Sigmoid colon (tissue), 7 donors: ENCODE data around the gene KCNK3. TPM values are rescaled to one million over a fixed set of nuclear protein-coding genes. Genes with fewer than 3 reads are reported as not detected.
A peak's percentile ranks its signal among the peaks of the same experiment; 100 is the strongest.

Experiments used
- DNase-seq: peaks from one replicate; pipeline ENCODE4 v3.0.0-alpha.2; 2019
- H3K27ac ChIP-seq, 4 donors: fragments of 200-600 bp; sonication (generic); one replicate each; pipeline ENCODE4 v1.5.1; 2016 to 2019; ENCODE audit warnings: mild to moderate bottlenecking in 1 of 4
- H3K27me3 ChIP-seq, 3 donors: fragments of 200-600 bp; sonication (generic); one replicate each; pipeline ENCODE4 v1.5.1; 2019; ENCODE audit warnings: mild to moderate bottlenecking in 1 of 3
- H3K36me3 ChIP-seq, 4 donors: fragments of 200-600 bp; sonication (generic); one replicate each; pipeline ENCODE4 v1.5.1; 2016 to 2019
- H3K4me1 ChIP-seq, 4 donors: fragments of 200-600 bp; sonication (generic); one replicate each; pipeline ENCODE4 v1.5.1; 2017 to 2019
- H3K4me3 ChIP-seq, 4 donors: fragments of 200-600 bp; sonication (generic); one replicate each; pipeline ENCODE4 v1.5.1; 2017 to 2019; ENCODE audit warnings: mild to moderate bottlenecking in 2 of 4, moderate library complexity in 1 of 4
- H3K9me3 ChIP-seq, 4 donors: fragments of 200-600 bp in 3 of 4; sonication (generic) in 3 of 4; one replicate each; pipeline versions ENCODE4 v1.5.1 to v1.6.1; 2013 to 2019
- EP300 ChIP-seq, 4 donors: sonication (generic); formaldehyde crosslinking; IDR thresholded peaks; one replicate each; pipeline ENCODE4 v1.6.1; 2017; ENCODE audit warnings: antibody characterized with exemption in 4 of 4
- POLR2A ChIP-seq, 2 donors: fragments of 450-650 bp; IDR thresholded peaks; one replicate each; pipeline ENCODE4 v1.6.1; 2016; ENCODE audit warnings: antibody characterized with exemption in 2 of 2, mild to moderate bottlenecking in 2 of 2, moderate library complexity in 2 of 2
- POLR2AphosphoS5 ChIP-seq, 4 donors: sonication (generic); formaldehyde crosslinking; IDR thresholded peaks; one replicate each; pipeline ENCODE4 v1.6.1; 2017; ENCODE audit warnings: antibody characterized with exemption in 4 of 4
- WGBS, 2 donors: extraction: QIAGEN DNeasy Blood & Tissue Kit; methylation state at CpG; one replicate each; pipeline ENCODE4 v1.1.7; 2013; 5-methylcytosine and 5-hydroxymethylcytosine counted together
- intact Hi-C: fragments of 100-400 bp; cut with DNase I; formaldehyde crosslinking; loops from one replicate; pipeline ENCODE4 v1.15.1; 2023
- polyA plus RNA-seq, 3 donors: library from polyadenylated mRNA; stranded (reverse); fragments of 200-250 nt; gene quantifications; one replicate each; pipeline ENCODE4 v1.2.3, GENCODE V29; 2013
- total RNA-seq, 4 donors: library from RNA; depleted of rRNA; stranded (reverse); fragments of >200 nt; gene quantifications; one replicate each; pipeline ENCODE4 v1.1.0, GENCODE V29; 2016
- TF ChIP-seq, protein P1 (sequence below), 4 experiments: fragments of 450-650 bp in 3 of 4; fragments of 200-600 bp in 1 of 4; IDR thresholded peaks; one replicate each; pipeline ENCODE4 v1.5.1; 2016 to 2019; ENCODE audit warnings: antibody characterized with exemption in 4 of 4, mild to moderate bottlenecking in 3 of 4, moderate library complexity in 2 of 4
- donor health status: healthy with polysubstance abuse.
- donor health status: Bipolar disorder and iron deficiency.
- donor health status: healthy.

Gene KCNK3
- total and polyA plus RNA-seq, 7 donors, result under 0.01 to 12.2 (median 2.9) TPM

DNA sequence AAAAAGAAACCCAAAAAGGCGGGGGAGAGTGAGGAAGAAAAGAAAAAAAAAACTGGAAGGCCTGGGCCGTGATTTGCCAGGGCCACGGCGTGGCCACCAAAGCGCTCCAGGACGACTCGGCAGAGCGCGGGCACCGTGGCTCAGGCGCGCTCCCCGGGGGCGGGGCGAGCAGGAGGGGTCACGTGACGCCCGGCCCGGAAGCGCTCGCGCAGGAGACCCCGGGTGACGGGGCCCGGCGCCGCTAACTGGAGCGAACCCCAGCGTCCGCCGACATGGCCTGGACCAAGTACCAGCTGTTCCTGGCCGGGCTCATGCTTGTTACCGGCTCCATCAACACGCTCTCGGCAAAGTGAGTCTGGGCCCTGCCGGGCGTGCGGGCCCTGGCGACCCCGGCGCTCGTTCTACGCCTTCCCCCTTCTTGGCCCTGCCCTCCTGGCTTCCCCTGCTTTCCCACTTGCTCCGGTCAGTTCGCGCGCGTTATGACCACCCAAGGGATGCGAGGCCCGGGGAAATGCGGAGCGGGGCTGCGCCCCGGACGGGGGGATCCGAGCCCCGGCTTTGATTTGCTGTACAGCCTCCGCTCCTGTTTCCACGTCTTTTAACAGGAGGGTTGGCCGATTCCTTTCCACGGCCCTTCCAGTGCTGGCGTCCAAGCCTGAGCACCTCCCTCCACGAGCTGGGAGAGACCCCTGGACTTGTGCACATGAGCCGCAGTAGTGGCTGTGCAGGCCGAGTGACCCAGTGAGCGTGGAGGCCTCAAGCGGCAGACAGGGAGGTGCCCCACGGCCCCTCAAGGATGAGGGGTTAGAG, 71.8 kb downstream of the KCNK3 start, which contains the start of gene SLC35F6:
Gene SLC35F6, plus strand, starts transcription at position 207 of the 810 bp plus-strand sequence. Its CDS starts 66 bp downstream, at position 273.
- DNase-seq, result peak; percentile 92
- Histone ChIP-seq H3K36me3 (no peaks in the 10 kb centered on the region), H3K4me3 (peak within 1 kb of the TSS; percentile 62 to 89 (median 76)), H3K9me3 (no peaks in the 10 kb centered on the region), H3K4me1 (peaks cover 0 to 55% (median 32%) of the 10 kb centered on the region in 4 donors), H3K27ac (peak within 1 kb of the TSS; percentile 85 to 96 (median 90)), H3K27me3 (no peaks in the 10 kb centered on the region)
- intact Hi-C loops, result loop anchor here (2.0 kb wide), 1 partner anchor 21 kb away; no protein-coding TSS in a partner anchor
- WGBS, 2 donors, result 0 to 2% methylated on average over 68 of the region's 68 CpGs
- TF ChIP-seq POLR2AphosphoS5 (IDR thresholded peaks at IDR 0.05) (peak; percentile 83 to 96 (median 93)), EP300 (IDR thresholded peaks at IDR 0.05) (no peak), POLR2A (IDR thresholded peaks at IDR 0.05) (peak; percentile 75 to 83)

DNA sequence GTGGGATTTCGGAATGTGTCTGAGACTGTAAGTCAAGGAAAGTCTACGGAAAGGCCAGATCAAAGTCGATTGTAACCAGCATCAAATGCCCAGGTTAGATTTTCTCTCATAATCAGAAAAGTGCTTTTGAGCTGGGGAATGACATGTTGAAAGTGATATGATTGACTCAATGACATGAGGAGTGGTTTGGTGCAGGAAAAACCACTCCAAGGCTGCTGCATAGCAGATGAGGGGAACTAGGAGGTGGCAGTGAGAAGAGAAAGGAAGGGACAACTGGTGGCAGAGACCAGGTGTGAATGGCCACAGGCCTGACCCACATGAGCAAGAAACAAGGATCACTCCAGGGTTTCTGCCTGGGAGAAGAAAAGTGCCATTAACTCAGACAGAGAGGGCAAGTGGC, 72.4 kb downstream of the KCNK3 start:
- DNase-seq, result no peak
- H3K27ac ChIP-seq, result peak overlapping the region; percentile 85 to 96 (median 90)
- no peaks in the 10 kb centered on the region for H3K9me3 ChIP-seq
- TF ChIP-seq, protein P1, sequence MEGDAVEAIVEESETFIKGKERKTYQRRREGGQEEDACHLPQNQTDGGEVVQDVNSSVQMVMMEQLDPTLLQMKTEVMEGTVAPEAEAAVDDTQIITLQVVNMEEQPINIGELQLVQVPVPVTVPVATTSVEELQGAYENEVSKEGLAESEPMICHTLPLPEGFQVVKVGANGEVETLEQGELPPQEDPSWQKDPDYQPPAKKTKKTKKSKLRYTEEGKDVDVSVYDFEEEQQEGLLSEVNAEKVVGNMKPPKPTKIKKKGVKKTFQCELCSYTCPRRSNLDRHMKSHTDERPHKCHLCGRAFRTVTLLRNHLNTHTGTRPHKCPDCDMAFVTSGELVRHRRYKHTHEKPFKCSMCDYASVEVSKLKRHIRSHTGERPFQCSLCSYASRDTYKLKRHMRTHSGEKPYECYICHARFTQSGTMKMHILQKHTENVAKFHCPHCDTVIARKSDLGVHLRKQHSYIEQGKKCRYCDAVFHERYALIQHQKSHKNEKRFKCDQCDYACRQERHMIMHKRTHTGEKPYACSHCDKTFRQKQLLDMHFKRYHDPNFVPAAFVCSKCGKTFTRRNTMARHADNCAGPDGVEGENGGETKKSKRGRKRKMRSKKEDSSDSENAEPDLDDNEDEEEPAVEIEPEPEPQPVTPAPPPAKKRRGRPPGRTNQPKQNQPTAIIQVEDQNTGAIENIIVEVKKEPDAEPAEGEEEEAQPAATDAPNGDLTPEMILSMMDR (IDR thresholded peaks at IDR 0.05), result no peak
- no peak for TF ChIP-seq POLR2AphosphoS5 (IDR thresholded peaks at IDR 0.05)
- TF ChIP-seq POLR2A (IDR thresholded peaks at IDR 0.05), result no peak
- TF ChIP-seq EP300 (IDR thresholded peaks at IDR 0.05), result no peak
- intact Hi-C loops, result loop anchor here (2.0 kb wide), 1 partner anchor 20 kb away; no protein-coding TSS in a partner anchor
- no peaks in the 10 kb centered on the region for H3K36me3 ChIP-seq
- H3K4me3 ChIP-seq, result peak overlapping the region; percentile 62 to 89 (median 76)
- no peaks in the 10 kb centered on the region for H3K27me3 ChIP-seq
- WGBS, 2 donors, result 21 to 57% methylated on average over 3 of the region's 3 CpGs
- H3K4me1 ChIP-seq, result peaks cover 0 to 61% (median 38%) of the 10 kb centered on the region in 4 donors

DNA sequence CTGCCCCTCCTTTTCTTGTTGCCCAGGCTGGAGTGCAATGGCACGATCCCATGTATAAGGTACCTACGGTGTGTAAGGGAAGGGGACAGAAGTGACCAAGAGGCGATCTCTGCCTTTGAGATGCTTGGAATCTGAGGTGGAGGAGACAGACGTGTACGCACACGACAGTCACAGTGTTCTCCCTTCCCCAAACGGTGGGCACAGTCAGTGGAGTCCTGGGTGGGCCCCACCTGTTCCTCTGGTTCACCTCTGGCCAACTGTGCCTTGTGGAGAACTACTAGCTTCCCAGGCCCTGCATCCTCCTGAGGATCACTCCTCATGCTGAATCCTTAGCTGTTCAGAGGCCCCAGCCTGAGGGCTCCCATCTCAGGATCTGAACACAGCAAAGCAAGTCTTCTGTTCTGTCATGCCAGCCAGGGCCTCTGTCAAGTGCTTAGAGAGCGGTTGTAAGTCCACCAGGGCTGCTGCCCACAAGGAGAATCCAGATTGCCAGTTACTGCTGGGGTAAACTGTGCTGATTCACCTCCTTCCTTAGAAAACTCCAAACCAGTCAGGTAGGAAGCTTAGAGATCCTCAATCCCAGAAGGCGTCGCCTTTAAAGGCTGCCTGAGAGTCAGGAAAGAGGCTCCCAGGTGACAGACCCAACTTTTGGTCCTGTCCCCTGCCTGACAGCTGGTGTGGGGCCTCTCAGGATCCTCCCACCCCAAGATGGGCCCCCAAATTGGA, 73.1 kb downstream of the KCNK3 start:
- TF ChIP-seq POLR2A (IDR thresholded peaks at IDR 0.05) (no peak), EP300 (IDR thresholded peaks at IDR 0.05) (no peak), POLR2AphosphoS5 (IDR thresholded peaks at IDR 0.05) (no peak)
- TF ChIP-seq, protein P1 (IDR thresholded peaks at IDR 0.05), result no peak
- Histone ChIP-seq H3K9me3 (no peaks in the 10 kb centered on the region), H3K4me1 (peaks cover 0 to 69% (median 44%) of the 10 kb centered on the region in 4 donors), H3K27ac (peak overlapping the region; percentile 85 to 96 (median 90)), H3K4me3 (peak overlapping the region in 3 of 4 donors; percentile 62 to 89 (median 83)), H3K27me3 (no peaks in the 10 kb centered on the region), H3K36me3 (no peaks in the 10 kb centered on the region)
- no peak for DNase-seq
- WGBS, 2 donors, result 91 to 94% methylated on average over 10 of the region's 10 CpGs
- intact Hi-C loops, result loop anchor here (2.0 kb wide), 1 partner anchor 19 kb away; no protein-coding TSS in a partner anchor

DNA sequence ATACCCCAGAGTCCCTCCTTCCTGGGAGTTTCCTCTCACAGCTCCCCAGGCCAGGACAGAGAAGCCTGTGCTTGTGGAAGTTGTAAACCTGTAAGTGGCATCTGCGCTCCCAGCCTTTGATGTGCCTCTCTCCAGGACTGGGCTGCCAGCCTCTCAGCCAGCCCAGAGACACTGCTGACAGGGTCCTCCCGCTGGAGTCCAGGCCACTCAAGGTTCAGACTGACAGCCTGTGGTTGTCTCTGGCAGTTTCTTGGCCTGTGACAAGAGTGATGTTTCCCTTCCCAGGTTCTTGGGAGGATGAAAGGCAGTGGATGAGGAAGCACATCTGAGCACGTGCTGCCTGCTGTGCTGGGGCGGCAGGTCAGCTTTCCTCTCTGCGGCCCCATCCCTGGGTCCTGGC, 74.6 kb downstream of the KCNK3 start:
- H3K4me1 ChIP-seq, result peaks cover 0 to 84% (median 59%) of the 10 kb centered on the region in 4 donors
- H3K4me3 ChIP-seq, result no peak overlapping the region
- no peaks in the 10 kb centered on the region for H3K36me3 ChIP-seq
- intact Hi-C loops, result no loop called here
- WGBS, 2 donors, result 60 to 65% methylated on average over 5 of the region's 5 CpGs
- H3K9me3 ChIP-seq, result no peaks in the 10 kb centered on the region
- no peak for DNase-seq
- no peak for TF ChIP-seq POLR2A (IDR thresholded peaks at IDR 0.05)
- TF ChIP-seq, protein P1 (IDR thresholded peaks at IDR 0.05), result no peak
- no peak for TF ChIP-seq EP300 (IDR thresholded peaks at IDR 0.05)
- no peak for TF ChIP-seq POLR2AphosphoS5 (IDR thresholded peaks at IDR 0.05)
- no peaks in the 10 kb centered on the region for H3K27me3 ChIP-seq
- H3K27ac ChIP-seq, result peak overlapping the region in 3 of 4 donors; percentile 12 to 80 (median 45)
